GM21526 (cell line): ENCODE measurements around the gene CUX1.
"Not testable (repeated sequence)": the region's sequence is repeated elsewhere in the genome, so short reads cannot be mapped to it uniquely, and the experiment has no call there.

Experiments used
- ATAC-seq: cut with Tn5 transposase; IDR thresholded peaks from one replicate; pipeline ENCODE4 v1.9.1; 2021; ENCODE audit warnings: moderate library complexity; ENCODE audit not compliant: unreplicated experiment, low FRiP score

CUX1 gene

GRCh38 chr7:101846800-101847538 is 29.5 kb downstream of the CUX1 start:
- no peak for ATAC-seq

- ATAC-seq = no peak
Observed at GRCh38 chr7:101848208-101848951, 31.0 kb downstream of the CUX1 start.

GRCh38 chr7:101849314-101849713 is 31.9 kb downstream of the CUX1 start:
- ATAC-seq = not testable (repeated sequence)

- not testable (repeated sequence) for ATAC-seq
Observed at GRCh38 chr7:101852364-101852763, 34.9 kb downstream of the CUX1 start.

- no peak for ATAC-seq
Observed at GRCh38 chr7:101853684-101854083, 36.3 kb downstream of the CUX1 start.

GRCh38 chr7:101854084-101854865 is 36.8 kb downstream of the CUX1 start:
- no peak for ATAC-seq

GRCh38 chr7:101856473-101857357 is 39.3 kb downstream of the CUX1 start:
- ATAC-seq = peak; percentile 87

GRCh38 chr7:101857358-101857811 is 40.0 kb downstream of the CUX1 start:
- no peak for ATAC-seq

GRCh38 chr7:101858437-101859385 is 41.3 kb downstream of the CUX1 start:
- ATAC-seq = no peak

- ATAC-seq = no peak
Observed at GRCh38 chr7:101859411-101860106, 42.1 kb downstream of the CUX1 start.

GRCh38 chr7:101860316-101861217 is 43.1 kb downstream of the CUX1 start:
- ATAC-seq = no peak

- ATAC-seq = no peak
Observed at GRCh38 chr7:101861218-101861775, 43.9 kb downstream of the CUX1 start.

GRCh38 chr7:101862280-101863220 is 45.1 kb downstream of the CUX1 start:
- ATAC-seq = no peak

GRCh38 chr7:101863598-101863997 is 46.2 kb downstream of the CUX1 start:
- ATAC-seq = no peak

GRCh38 chr7:101864039-101864438 is 46.6 kb downstream of the CUX1 start:
- ATAC-seq = no peak

- ATAC-seq = no peak
Observed at GRCh38 chr7:101865031-101865430, 47.6 kb downstream of the CUX1 start.
